ENCODE measurements around the gene MRRF.

Gene MRRF
- 20.7 to 35.2 (median 29.1) reads per million in 3 donors for total RNA-seq

DNA sequence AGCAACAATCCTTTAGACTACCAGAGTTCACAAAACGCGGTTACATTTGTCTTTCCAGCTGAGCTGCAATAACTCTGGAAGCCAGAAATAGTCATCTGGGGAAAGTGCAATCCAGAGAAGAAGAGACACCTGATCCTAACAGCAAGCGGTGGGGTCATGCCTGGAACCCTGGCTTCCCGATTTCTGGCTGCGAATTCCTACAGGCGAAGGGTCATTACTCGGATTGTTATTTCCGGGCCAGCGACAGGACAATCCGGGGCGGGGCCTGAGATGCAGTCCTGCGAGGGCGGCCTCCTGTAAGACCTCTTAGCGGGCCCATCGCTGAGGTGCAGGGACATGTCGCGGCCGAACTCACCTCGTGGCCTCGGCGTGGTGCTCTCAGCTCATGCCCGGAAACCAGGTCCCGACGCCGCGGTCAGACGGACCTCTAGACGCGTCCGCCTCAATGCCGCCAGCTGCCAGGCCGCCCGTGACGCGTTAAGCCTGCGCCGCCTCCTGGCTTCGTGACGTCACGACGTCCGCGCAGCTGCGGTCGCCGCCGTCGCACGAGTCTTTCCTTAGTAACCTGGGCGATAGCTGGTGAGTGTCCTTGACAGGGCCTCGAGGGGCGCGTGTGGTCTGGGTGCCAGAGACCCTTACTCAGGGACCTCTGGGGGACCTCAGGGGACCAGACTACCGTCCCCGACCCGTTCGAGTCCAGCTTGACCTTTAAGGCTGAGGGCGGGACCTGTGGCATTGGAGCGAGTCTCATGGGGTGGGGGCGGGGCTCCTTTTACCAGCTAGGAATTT, at the start of gene MRRF, which contains the start of gene RBM18:
TSS of gene MRRF (plus strand) at position 523 of the 789 bp plus-strand sequence. CDS start 6,010 bp downstream, outside the sequence.
TSS of gene RBM18 (minus strand) at position 481 of the 789 bp plus-strand sequence. CDS start 3,348 bp downstream, outside the sequence.
- H3K36me3 ChIP-seq (ENCODE audit: control insufficient read depth, insufficient read depth, low read length): peaks cover 21% of the 10 kb centered on the region
- no peaks in the 10 kb centered on the region for H3K9me3 ChIP-seq (ENCODE audit: control insufficient read depth, low read length)
- no peaks in the 10 kb centered on the region for H3K27me3 ChIP-seq (replicated peaks; ENCODE audit: control insufficient read depth, insufficient read depth, low read length, poor library complexity, severe bottlenecking)
- H3K4me1 ChIP-seq (ENCODE audit: control insufficient read depth, insufficient read depth, low read length, poor library complexity, severe bottlenecking): peaks cover 4% of the 10 kb centered on the region
- peak within 1 kb of the TSS; percentile 96 for H3K27ac ChIP-seq (ENCODE audit: insufficient read depth, low read length, poor library complexity, severe bottlenecking)
- peak; percentile 78 to 84 (median 79) for DNase-seq
- peak within 1 kb of the TSS; percentile 97 for H3K4me3 ChIP-seq (ENCODE audit: insufficient read depth, low read depth, low read length, poor library complexity, severe bottlenecking)

DNA sequence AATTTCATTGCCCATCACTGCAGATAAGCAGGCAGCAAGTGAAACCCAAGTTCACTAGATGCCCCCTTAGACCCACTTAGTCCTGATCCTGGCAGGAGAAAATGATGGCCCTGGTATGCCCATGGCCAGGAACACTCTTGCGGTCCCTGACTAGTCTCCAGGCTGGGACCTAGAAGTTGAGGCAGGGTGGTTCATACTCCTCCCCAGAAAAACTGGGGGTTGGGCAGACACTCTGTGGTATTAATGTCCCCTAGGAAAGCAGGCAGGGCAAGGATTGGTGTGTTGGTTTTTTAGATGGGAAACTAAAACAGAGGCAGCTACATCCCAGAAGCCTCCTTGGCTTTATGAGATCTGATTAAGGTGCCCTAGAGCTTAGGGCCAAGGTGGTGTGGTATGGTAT, 49.0 kb upstream of the MRRF start:
- DNase-seq: no peak
- H3K27ac ChIP-seq (ENCODE audit: insufficient read depth, low read length, poor library complexity, severe bottlenecking): no peak overlapping the region
- peaks cover 19% of the 10 kb centered on the region for H3K4me1 ChIP-seq (ENCODE audit: control insufficient read depth, insufficient read depth, low read length, poor library complexity, severe bottlenecking)
- H3K36me3 ChIP-seq (ENCODE audit: control insufficient read depth, insufficient read depth, low read length): no peaks in the 10 kb centered on the region
- H3K27me3 ChIP-seq (replicated peaks; ENCODE audit: control insufficient read depth, insufficient read depth, low read length, poor library complexity, severe bottlenecking): peaks cover 50% of the 10 kb centered on the region
- H3K9me3 ChIP-seq (ENCODE audit: control insufficient read depth, low read length): no peaks in the 10 kb centered on the region
- no peak overlapping the region for H3K4me3 ChIP-seq (ENCODE audit: insufficient read depth, low read depth, low read length, poor library complexity, severe bottlenecking)

DNA sequence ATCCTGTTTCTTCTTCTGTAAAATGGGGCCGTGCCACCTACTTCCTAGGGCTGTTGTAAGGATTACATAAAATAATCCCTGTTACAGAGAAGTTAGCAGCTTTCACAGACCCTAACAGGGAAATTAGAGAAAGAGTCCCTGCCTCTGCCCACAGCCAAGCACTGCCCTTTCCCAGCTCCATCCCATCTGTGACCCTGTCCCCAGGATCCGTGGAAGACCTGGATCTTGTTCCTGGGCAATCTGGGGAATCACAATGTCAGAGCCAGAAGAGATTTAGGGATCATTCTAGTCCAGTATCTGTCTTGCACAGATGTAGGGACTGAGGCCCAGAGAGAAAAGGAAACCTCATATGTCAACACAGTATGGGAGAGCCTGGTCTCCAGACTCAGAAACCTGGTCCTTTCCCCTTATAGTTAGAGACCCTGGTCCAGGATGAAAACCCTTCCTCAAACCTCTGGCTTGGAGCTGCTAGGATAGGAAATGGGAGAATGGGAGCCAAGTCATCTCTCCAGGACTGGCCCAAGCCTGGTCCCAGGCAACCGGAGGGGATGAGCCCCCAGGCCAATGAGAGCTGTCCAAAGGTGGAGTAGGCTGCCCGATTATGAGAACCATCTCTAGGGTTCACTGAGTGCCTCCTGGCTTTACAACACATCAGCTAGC, 48.4 kb upstream of the MRRF start:
- H3K4me1 ChIP-seq (ENCODE audit: control insufficient read depth, insufficient read depth, low read length, poor library complexity, severe bottlenecking): peaks cover 23% of the 10 kb centered on the region
- DNase-seq: no peak
- H3K36me3 ChIP-seq (ENCODE audit: control insufficient read depth, insufficient read depth, low read length): no peaks in the 10 kb centered on the region
- H3K9me3 ChIP-seq (ENCODE audit: control insufficient read depth, low read length): no peaks in the 10 kb centered on the region
- no peak overlapping the region for H3K27ac ChIP-seq (ENCODE audit: insufficient read depth, low read length, poor library complexity, severe bottlenecking)
- peaks cover 56% of the 10 kb centered on the region for H3K27me3 ChIP-seq (replicated peaks; ENCODE audit: control insufficient read depth, insufficient read depth, low read length, poor library complexity, severe bottlenecking)
- no peak overlapping the region for H3K4me3 ChIP-seq (ENCODE audit: insufficient read depth, low read depth, low read length, poor library complexity, severe bottlenecking)

- Histone ChIP-seq H3K36me3 (ENCODE audit: control insufficient read depth, insufficient read depth, low read length) (no peaks in the 10 kb centered on the region), H3K27ac (ENCODE audit: insufficient read depth, low read length, poor library complexity, severe bottlenecking) (no peak overlapping the region), H3K27me3 (replicated peaks; ENCODE audit: control insufficient read depth, insufficient read depth, low read length, poor library complexity, severe bottlenecking) (peaks cover 60% of the 10 kb centered on the region), H3K9me3 (ENCODE audit: control insufficient read depth, low read length) (no peaks in the 10 kb centered on the region), H3K4me3 (ENCODE audit: insufficient read depth, low read depth, low read length, poor library complexity, severe bottlenecking) (no peak overlapping the region), H3K4me1 (ENCODE audit: control insufficient read depth, insufficient read depth, low read length, poor library complexity, severe bottlenecking) (peaks cover 24% of the 10 kb centered on the region)
- no peak for DNase-seq
Observed at GRCh38 chr9:122216798-122217418, 47.8 kb upstream of the MRRF start.

GRCh38 chr9:122217640-122218039, 47.0 kb upstream of the MRRF start:
- Histone ChIP-seq H3K4me3 (ENCODE audit: insufficient read depth, low read depth, low read length, poor library complexity, severe bottlenecking) (no peak overlapping the region), H3K4me1 (ENCODE audit: control insufficient read depth, insufficient read depth, low read length, poor library complexity, severe bottlenecking) (peaks cover 24% of the 10 kb centered on the region), H3K9me3 (ENCODE audit: control insufficient read depth, low read length) (no peaks in the 10 kb centered on the region), H3K36me3 (ENCODE audit: control insufficient read depth, insufficient read depth, low read length) (no peaks in the 10 kb centered on the region), H3K27ac (ENCODE audit: insufficient read depth, low read length, poor library complexity, severe bottlenecking) (no peak overlapping the region), H3K27me3 (replicated peaks; ENCODE audit: control insufficient read depth, insufficient read depth, low read length, poor library complexity, severe bottlenecking) (peaks cover 55% of the 10 kb centered on the region)
- no peak for DNase-seq

DNA sequence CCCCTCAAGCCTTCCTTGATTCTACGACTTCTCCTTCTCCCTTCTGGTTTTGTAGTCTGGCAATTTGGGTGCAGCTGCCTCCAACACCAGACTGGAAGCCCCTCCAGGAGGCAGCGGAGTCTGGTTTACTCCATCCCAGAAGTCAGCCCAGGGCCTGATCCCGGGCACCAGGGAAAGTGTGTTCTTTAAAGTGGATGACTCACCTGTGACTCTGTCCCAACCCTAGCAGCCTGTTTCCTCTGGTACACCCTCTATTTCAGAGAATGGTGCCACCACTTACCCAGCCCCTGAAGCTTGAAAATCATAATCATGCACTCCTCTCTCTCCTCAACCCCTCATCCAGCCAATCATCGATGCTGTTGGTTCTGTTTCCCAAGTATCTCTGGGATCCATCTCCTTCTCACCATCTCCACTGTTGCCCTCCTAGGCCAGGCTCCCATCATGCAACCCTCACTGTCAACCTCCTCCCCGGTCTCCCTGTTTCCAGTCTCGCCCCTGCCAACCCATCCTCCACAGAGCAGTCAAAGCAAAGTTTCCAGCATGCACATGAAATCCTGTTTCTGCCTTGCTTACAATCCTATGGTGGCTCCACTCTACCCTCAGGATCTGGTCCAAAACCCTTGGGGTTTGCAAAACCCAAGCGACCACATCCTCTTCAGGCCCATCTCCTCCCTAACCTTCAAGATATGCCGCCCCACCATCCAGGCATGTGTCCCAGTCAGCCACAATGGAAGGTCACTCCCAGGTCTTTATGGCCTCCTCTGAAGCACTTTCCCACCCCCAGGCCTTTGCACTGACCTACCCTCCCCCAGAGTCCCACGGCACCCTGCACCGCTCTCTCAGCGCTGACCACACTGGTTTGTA, 46.4 kb upstream of the MRRF start:
- no peak for DNase-seq
- Histone ChIP-seq H3K4me3 (ENCODE audit: insufficient read depth, low read depth, low read length, poor library complexity, severe bottlenecking) (no peak overlapping the region), H3K27ac (ENCODE audit: insufficient read depth, low read length, poor library complexity, severe bottlenecking) (no peak overlapping the region), H3K27me3 (replicated peaks; ENCODE audit: control insufficient read depth, insufficient read depth, low read length, poor library complexity, severe bottlenecking) (peaks cover 48% of the 10 kb centered on the region), H3K9me3 (ENCODE audit: control insufficient read depth, low read length) (no peaks in the 10 kb centered on the region), H3K36me3 (ENCODE audit: control insufficient read depth, insufficient read depth, low read length) (no peaks in the 10 kb centered on the region), H3K4me1 (ENCODE audit: control insufficient read depth, insufficient read depth, low read length, poor library complexity, severe bottlenecking) (peaks cover 22% of the 10 kb centered on the region)

GRCh38 chr9:122218935-122219855, 45.5 kb upstream of the MRRF start:
- Histone ChIP-seq H3K27me3 (replicated peaks; ENCODE audit: control insufficient read depth, insufficient read depth, low read length, poor library complexity, severe bottlenecking) (peaks cover 41% of the 10 kb centered on the region), H3K4me1 (ENCODE audit: control insufficient read depth, insufficient read depth, low read length, poor library complexity, severe bottlenecking) (peaks cover 18% of the 10 kb centered on the region), H3K27ac (ENCODE audit: insufficient read depth, low read length, poor library complexity, severe bottlenecking) (no peak overlapping the region), H3K9me3 (ENCODE audit: control insufficient read depth, low read length) (no peaks in the 10 kb centered on the region), H3K4me3 (ENCODE audit: insufficient read depth, low read depth, low read length, poor library complexity, severe bottlenecking) (peak overlapping the region; percentile 33), H3K36me3 (ENCODE audit: control insufficient read depth, insufficient read depth, low read length) (no peaks in the 10 kb centered on the region)
- no peak for DNase-seq

- no peaks in the 10 kb centered on the region for H3K9me3 ChIP-seq (ENCODE audit: control insufficient read depth, low read length)
- no peak overlapping the region for H3K27ac ChIP-seq (ENCODE audit: insufficient read depth, low read length, poor library complexity, severe bottlenecking)
- no peak for DNase-seq
- no peaks in the 10 kb centered on the region for H3K36me3 ChIP-seq (ENCODE audit: control insufficient read depth, insufficient read depth, low read length)
- H3K4me3 ChIP-seq (ENCODE audit: insufficient read depth, low read depth, low read length, poor library complexity, severe bottlenecking): peak overlapping the region; percentile 33
- peaks cover 18% of the 10 kb centered on the region for H3K4me1 ChIP-seq (ENCODE audit: control insufficient read depth, insufficient read depth, low read length, poor library complexity, severe bottlenecking)
- H3K27me3 ChIP-seq (replicated peaks; ENCODE audit: control insufficient read depth, insufficient read depth, low read length, poor library complexity, severe bottlenecking): peaks cover 37% of the 10 kb centered on the region
Observed at GRCh38 chr9:122219856-122220672, 44.6 kb upstream of the MRRF start.
